Measurements from ENCODE around the gene SYNPR. TPM values are rescaled to one million over a fixed set of nuclear protein-coding genes. Genes with fewer than 3 reads are reported as not detected.

SYNPR gene
- total and polyA plus RNA-seq, 11 donors: 0.11 to 1.0 (median 0.41) TPM; not detected in 7

DNA sequence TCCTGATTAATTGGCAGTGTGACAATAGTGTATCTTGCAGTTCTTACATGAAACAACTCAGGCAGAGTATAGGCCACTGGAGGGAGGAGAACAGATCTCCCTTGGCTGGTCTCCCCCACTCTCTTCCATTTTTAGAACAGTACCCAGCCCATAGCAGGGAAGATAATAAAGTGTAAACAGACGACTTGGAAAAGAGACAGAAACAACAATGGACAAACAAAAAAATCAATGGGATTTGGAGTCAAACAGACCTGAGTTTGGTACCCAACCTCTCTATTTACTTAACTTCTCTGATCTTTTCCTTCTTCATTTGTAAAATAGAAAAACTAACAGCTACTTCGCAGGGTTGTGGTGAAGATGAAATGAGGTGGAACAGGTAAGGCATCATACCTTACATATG, 315.7 kb downstream of the SYNPR start:
- ATAC-seq (no peak), DNase-seq (no peak)
- peaks cover 0 to 6% (median 4%) of the 10 kb centered on the region in 12 donors for H3K9me3 ChIP-seq
- WGBS, 4 donors: 47 to 58% (median 52%) methylated on average over 2 of the region's 2 CpGs
- H3K4me3 ChIP-seq: no peak overlapping the region
- H3K36me3 ChIP-seq: no peaks in the 10 kb centered on the region
- H3K4me1 ChIP-seq: no peaks in the 10 kb centered on the region
- H3K27me3 ChIP-seq: no peaks in the 10 kb centered on the region
- TF ChIP-seq, protein P1, sequence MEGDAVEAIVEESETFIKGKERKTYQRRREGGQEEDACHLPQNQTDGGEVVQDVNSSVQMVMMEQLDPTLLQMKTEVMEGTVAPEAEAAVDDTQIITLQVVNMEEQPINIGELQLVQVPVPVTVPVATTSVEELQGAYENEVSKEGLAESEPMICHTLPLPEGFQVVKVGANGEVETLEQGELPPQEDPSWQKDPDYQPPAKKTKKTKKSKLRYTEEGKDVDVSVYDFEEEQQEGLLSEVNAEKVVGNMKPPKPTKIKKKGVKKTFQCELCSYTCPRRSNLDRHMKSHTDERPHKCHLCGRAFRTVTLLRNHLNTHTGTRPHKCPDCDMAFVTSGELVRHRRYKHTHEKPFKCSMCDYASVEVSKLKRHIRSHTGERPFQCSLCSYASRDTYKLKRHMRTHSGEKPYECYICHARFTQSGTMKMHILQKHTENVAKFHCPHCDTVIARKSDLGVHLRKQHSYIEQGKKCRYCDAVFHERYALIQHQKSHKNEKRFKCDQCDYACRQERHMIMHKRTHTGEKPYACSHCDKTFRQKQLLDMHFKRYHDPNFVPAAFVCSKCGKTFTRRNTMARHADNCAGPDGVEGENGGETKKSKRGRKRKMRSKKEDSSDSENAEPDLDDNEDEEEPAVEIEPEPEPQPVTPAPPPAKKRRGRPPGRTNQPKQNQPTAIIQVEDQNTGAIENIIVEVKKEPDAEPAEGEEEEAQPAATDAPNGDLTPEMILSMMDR (IDR thresholded peaks at IDR 0.05): no peak
- no peak for TF ChIP-seq POLR2A (IDR thresholded peaks at IDR 0.05)
- intact Hi-C loops (cut with DNase I): no loop called here
- H3K27ac ChIP-seq: no peak overlapping the region

DNA sequence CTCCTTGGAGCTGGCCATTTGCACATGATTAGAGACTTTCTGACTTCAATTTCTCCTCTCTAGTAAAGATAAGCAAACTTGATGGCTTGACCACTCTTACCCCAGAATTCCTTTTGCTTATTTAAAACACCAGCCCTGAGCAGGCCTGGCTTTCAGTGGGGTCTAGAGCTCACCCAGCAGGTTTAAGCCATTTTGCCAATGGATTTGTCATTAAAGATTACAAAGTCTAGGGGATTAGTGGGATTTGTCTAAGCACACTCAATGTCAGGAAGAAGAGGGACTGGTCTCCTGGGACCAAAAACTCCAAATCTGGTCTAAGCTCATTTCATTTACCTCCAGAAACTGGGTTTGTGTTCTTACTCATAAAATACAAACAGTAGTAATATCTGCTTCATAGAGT, 317.1 kb downstream of the SYNPR start:
- ATAC-seq (no peak), DNase-seq (no peak)
- intact Hi-C loops (cut with DNase I): no loop called here
- no peak overlapping the region for H3K27ac ChIP-seq
- no peak overlapping the region for H3K4me3 ChIP-seq
- H3K9me3 ChIP-seq: no peaks in the 10 kb centered on the region
- H3K36me3 ChIP-seq: no peaks in the 10 kb centered on the region
- H3K27me3 ChIP-seq: no peaks in the 10 kb centered on the region
- TF ChIP-seq POLR2A (IDR thresholded peaks at IDR 0.05): no peak
- TF ChIP-seq, protein P1 (IDR thresholded peaks at IDR 0.05): no peak
- H3K4me1 ChIP-seq: no peaks in the 10 kb centered on the region

DNA sequence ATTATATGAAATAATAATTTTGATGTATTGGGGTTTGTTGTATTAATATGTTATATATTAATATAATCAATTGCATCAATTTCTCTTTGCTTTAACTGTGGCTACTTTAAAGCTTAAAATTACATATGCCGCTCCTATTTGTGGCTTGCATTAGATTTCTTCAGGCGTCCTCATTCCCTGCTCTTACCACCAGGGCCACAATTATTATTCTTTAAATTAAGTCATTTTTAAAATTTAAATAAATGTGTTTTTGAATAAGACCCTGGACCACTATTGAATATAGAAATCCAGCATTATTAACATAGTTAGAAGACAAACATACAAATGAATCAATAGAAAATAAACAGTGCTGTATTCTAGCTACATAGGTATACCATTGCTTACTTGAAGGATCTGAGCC, 318.9 kb downstream of the SYNPR start:
- no peaks in the 10 kb centered on the region for H3K4me1 ChIP-seq
- DNase-seq: no peak
- H3K27me3 ChIP-seq: no peaks in the 10 kb centered on the region
- no peaks in the 10 kb centered on the region for H3K9me3 ChIP-seq
- TF ChIP-seq, protein P1 (IDR thresholded peaks at IDR 0.05): no peak
- TF ChIP-seq POLR2A (IDR thresholded peaks at IDR 0.05): no peak
- no peaks in the 10 kb centered on the region for H3K36me3 ChIP-seq
- WGBS, 4 donors: 67 to 89% (median 78%) methylated on average over 2 of the region's 2 CpGs
- no peak overlapping the region for H3K27ac ChIP-seq
- no peak for ATAC-seq
- no peak overlapping the region for H3K4me3 ChIP-seq
- intact Hi-C loops (cut with DNase I): no loop called here

DNA sequence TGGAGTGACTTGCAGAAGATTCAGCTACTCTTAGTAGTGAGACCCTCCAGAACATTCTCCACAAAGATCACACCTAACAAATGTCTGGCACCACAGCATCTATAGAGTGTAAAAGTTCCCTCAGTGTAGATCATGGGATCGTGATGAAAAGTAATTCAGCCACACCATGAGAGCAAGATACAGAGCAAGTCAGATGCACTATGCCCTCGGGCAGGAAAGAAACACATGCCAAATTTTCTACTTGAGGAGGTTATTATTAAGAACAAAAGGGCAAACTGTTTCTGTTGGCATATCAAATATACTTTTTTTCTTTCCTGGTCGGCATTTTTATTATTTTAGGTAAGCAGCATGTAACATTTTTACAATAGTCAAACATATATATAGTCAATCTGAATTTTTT, 329.6 kb downstream of the SYNPR start:
- Histone ChIP-seq H3K27me3 (peaks cover 0 to 9% (median 0%) of the 10 kb centered on the region in 9 donors), H3K4me1 (no peaks in the 10 kb centered on the region), H3K36me3 (no peaks in the 10 kb centered on the region), H3K27ac (no peak overlapping the region), H3K9me3 (no peaks in the 10 kb centered on the region), H3K4me3 (no peak overlapping the region)
- intact Hi-C loops (cut with DNase I): no loop called here
- ATAC-seq: no peak
- 39 to 50% (median 44%) methylated on average over 3 of the region's 3 CpGs for WGBS, 4 donors
- no peak for TF ChIP-seq POLR2A (IDR thresholded peaks at IDR 0.05)
- TF ChIP-seq, protein P1 (IDR thresholded peaks at IDR 0.05): no peak
- DNase-seq: no peak

All from heart left ventricle (tissue), 16 donors.